Lower lobe of right lung (tissue), 2 donors: ENCODE results near the gene PLA2G4C. TPM values are rescaled to one million over a fixed set of nuclear protein-coding genes. Genes with fewer than 3 reads are reported as not detected.
"Not testable (repeated sequence)": the region's sequence is repeated elsewhere in the genome, so short reads cannot be mapped to it uniquely, and the experiment has no call there.

ENCODE experiments used
- ATAC-seq, 2 donors: fragments of 200-7000 bp; cut with Tn5 transposase; one replicate each; pipeline ENCODE4 v1.9.1; 2020 to 2022; ENCODE audit warnings: mild to moderate bottlenecking in 2 of 2, moderate library complexity in 2 of 2
- DNase-seq: peaks from one replicate; pipeline ENCODE4 v3.0.0-alpha.2; 2020
- H3K27ac ChIP-seq: fragments of 200-600 bp; one replicate; pipeline ENCODE4 v1.8.0; 2022
- H3K27me3 ChIP-seq: fragments of 200-600 bp; one replicate; pipeline ENCODE4 v1.8.0; 2022; ENCODE audit warnings: low read depth
- H3K36me3 ChIP-seq: fragments of 200-600 bp; one replicate; pipeline ENCODE4 v1.8.0; 2022; ENCODE audit warnings: mild to moderate bottlenecking
- H3K4me1 ChIP-seq: fragments of 200-600 bp; one replicate; pipeline ENCODE4 v1.8.0; 2022
- H3K4me3 ChIP-seq: fragments of 200-600 bp; one replicate; pipeline ENCODE4 v1.8.0; 2022; ENCODE audit warnings: mild to moderate bottlenecking
- H3K9me3 ChIP-seq: fragments of 200-600 bp; one replicate; pipeline ENCODE4 v1.8.0; 2022
- intact Hi-C: fragments of 100-400 bp; cut with DNase I; formaldehyde crosslinking; loops from one replicate; pipeline ENCODE4 v1.11.0; 2022
- total RNA-seq: library from RNA; stranded (reverse); fragmentation: NEBNext Ultra II Directional; extraction: Animal tissue kit (Norgen Biotek cat#: 25700); gene quantifications from one replicate; pipeline ENCODE4 v1.2.1, GENCODE V29; 2021
- TF ChIP-seq, protein P1 (sequence below): fragments of 200-600 bp; IDR thresholded peaks from one replicate; pipeline ENCODE4 v1.8.0; 2022; ENCODE audit warnings: antibody characterized with exemption, mild to moderate bottlenecking
- donor health status: DM: no; HTN: yes; CAD: no; lungs with severe emphysema.

PLA2G4C gene
- total RNA-seq, 1 donor from 2014 or later, result 11.2 TPM

DNA sequence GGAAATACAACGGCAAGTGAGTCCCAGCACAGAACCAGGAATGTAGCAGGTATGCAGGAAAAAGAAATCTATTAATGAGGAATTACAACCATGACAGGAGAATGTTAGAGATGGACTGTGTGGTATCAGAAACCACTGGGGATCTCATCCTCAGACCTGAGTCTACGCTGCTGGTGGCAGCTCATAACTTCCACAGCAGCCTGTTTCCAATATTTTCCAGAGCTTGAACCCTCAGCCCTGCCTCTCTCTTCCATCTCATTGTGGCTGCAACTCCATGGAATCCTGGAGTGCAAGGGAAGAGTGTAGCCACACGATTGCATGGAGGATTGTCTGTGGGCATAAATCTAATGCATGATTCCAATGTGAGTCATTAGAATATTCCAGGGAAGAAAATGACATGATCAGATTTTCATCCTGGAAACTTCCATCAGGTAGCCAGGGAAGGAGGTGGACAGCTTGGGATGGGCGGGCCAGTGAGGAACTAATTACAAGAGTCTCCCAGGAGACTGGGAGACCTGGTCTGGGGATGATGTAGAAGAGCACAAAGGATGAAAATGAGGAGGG, 14.9 kb downstream of the PLA2G4C start:
- no peaks in the 10 kb centered on the region for H3K27me3 ChIP-seq
- TF ChIP-seq, protein P1, sequence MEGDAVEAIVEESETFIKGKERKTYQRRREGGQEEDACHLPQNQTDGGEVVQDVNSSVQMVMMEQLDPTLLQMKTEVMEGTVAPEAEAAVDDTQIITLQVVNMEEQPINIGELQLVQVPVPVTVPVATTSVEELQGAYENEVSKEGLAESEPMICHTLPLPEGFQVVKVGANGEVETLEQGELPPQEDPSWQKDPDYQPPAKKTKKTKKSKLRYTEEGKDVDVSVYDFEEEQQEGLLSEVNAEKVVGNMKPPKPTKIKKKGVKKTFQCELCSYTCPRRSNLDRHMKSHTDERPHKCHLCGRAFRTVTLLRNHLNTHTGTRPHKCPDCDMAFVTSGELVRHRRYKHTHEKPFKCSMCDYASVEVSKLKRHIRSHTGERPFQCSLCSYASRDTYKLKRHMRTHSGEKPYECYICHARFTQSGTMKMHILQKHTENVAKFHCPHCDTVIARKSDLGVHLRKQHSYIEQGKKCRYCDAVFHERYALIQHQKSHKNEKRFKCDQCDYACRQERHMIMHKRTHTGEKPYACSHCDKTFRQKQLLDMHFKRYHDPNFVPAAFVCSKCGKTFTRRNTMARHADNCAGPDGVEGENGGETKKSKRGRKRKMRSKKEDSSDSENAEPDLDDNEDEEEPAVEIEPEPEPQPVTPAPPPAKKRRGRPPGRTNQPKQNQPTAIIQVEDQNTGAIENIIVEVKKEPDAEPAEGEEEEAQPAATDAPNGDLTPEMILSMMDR, result no peak
- intact Hi-C loops, result no loop called here
- ATAC-seq (no peak), DNase-seq (no peak)
- no peak overlapping the region for H3K4me3 ChIP-seq
- H3K27ac ChIP-seq, result no peak overlapping the region
- no peaks in the 10 kb centered on the region for H3K4me1 ChIP-seq
- no peaks in the 10 kb centered on the region for H3K9me3 ChIP-seq
- peaks cover 7% of the 10 kb centered on the region for H3K36me3 ChIP-seq

- Histone ChIP-seq H3K4me1 (no peaks in the 10 kb centered on the region), H3K9me3 (no peaks in the 10 kb centered on the region), H3K36me3 (peaks cover 7% of the 10 kb centered on the region), H3K27me3 (no peaks in the 10 kb centered on the region), H3K4me3 (no peak overlapping the region), H3K27ac (no peak overlapping the region)
- intact Hi-C loops, result no loop called here
- TF ChIP-seq, protein P1, result no peak
- ATAC-seq (no peak), DNase-seq (no peak)
Observed at GRCh38 chr19:48094855-48095203, 15.8 kb downstream of the PLA2G4C start.

DNA sequence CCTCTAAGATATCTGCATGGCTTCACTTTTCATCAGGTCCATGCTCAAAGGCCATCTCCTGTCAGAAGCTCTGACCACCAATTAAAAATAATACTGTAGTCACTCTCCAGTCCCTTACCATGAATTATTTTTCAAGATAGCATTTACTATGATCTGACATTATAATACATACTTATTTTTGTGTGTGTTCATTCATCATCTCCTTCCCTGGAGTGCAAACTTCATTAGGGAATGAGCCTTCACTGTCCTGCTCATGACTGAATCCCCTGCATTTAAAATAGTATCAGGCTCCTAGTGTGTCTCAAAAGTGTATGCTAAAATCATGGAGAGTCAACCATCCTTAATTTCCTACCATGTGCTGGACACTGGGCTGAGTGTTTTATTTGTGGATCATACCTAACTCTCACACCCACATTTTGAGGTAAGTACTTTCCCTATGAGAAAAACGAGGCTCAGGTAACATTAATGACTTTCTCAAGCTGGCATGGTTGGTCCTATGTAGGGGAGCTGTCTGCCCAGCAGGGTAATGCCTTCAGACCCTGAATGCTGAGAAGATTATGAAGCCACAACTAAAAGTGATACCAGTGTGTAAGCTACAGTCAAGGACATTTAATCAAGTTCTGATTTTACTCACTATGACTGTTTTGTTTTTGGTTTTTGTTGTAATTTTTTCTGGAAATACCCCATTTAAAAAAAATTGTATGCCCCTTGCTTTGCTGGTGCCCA, 16.3 kb downstream of the PLA2G4C start:
- intact Hi-C loops, result no loop called here

DNA sequence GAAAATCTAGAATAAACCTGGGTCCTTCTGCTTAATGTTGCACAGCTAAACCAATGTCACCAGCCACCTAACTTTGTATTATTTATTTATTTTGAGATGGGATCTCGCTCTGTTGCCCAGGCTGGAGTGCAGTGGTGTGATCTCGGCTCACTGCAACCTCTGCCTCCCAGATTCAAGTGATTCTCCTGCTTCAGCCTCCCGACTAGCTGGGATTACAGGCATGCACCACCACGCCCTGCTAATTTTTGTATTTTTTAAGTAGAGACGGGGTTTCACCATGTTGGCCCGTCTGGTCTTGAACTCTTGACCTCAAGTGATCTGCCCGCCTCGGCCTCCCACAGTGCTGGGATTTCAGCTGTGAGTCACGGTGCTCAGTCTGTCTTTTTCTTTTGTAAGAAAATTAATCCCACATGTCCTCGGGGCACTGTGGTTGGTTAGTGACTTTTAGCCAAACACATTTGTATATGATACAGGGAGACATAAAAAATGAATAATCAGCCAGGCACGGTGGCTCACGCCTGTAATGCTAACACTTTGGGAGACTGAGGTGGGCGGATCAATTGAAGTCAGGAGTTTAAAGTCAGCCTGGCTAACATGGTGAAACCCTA, 19.4 kb downstream of the PLA2G4C start:
- H3K9me3 ChIP-seq, H3K27ac ChIP-seq, H3K36me3 ChIP-seq, H3K4me3 ChIP-seq, intact Hi-C loops, H3K4me1 ChIP-seq, ATAC-seq, H3K27me3 ChIP-seq, DNase-seq: not testable (repeated sequence)

More for the DNA sequence above, 16.3 kb downstream of the PLA2G4C start:
- Histone ChIP-seq H3K4me1 (no peaks in the 10 kb centered on the region), H3K4me3 (no peak overlapping the region), H3K36me3 (peaks cover 7% of the 10 kb centered on the region), H3K27ac (no peak overlapping the region), H3K9me3 (no peaks in the 10 kb centered on the region), H3K27me3 (no peaks in the 10 kb centered on the region)
- ATAC-seq (no peak), DNase-seq (no peak)
- TF ChIP-seq, protein P1, result no peak

DNA sequence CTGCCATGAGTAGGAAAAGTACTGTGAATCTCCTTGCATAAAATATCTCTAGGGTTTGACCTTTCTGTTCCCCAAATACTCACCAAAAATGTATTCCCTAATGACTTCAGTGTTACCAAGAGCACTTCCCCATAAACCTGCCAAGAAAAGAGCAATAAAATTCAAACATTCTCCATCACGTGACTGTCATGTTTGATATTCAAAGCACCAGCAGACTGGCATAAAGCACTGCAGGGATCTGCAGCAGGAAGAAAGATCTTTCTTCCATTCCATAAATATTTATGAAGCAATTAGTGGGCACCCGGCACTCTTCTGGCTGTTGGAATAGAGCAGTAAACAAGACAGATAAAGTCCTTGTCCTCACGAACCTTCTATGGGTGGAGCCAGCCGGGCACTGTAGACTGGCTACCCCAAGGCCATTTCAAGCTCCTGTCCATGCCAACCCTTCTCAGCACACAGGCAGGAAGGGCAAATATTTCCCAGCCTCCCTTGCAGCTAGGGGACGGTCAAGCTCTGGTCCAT, 20.3 kb downstream of the PLA2G4C start:
- DNase-seq (no peak), ATAC-seq (no peak)
- no peak overlapping the region for H3K27ac ChIP-seq
- H3K9me3 ChIP-seq, result no peaks in the 10 kb centered on the region
- H3K4me3 ChIP-seq, result no peak overlapping the region
- TF ChIP-seq, protein P1, result no peak
- no peaks in the 10 kb centered on the region for H3K4me1 ChIP-seq
- intact Hi-C loops, result no loop called here
- H3K36me3 ChIP-seq, result no peaks in the 10 kb centered on the region
- peaks cover 4% of the 10 kb centered on the region for H3K27me3 ChIP-seq

GRCh38 chr19:48088991-48089390, 21.6 kb downstream of the PLA2G4C start:
- H3K9me3 ChIP-seq, intact Hi-C loops, H3K4me1 ChIP-seq, DNase-seq, ATAC-seq, H3K27ac ChIP-seq, H3K27me3 ChIP-seq, H3K4me3 ChIP-seq, H3K36me3 ChIP-seq: not testable (repeated sequence)
